AG04449 (cell line): ENCODE measurements around the gene FXYD7.

Source experiments
- CTCF ChIA-PET: fragments of 350-600 bp; formaldehyde crosslinking; extraction: SDS; loops from one replicate; lab custom pipeline; 2021; ENCODE audit warnings: antibody characterized with exemption; lab: Yijun Ruan, JAX
- POLR2A ChIA-PET: fragments of 400-600, 350-600 bp; formaldehyde crosslinking; extraction: SDS; loops from one replicate; lab custom pipeline; 2020; ENCODE audit warnings: antibody characterized with exemption, inconsistent platforms; lab: Yijun Ruan, JAX
- DNase-seq: peaks from one replicate; pipeline ENCODE4 v3.0.0-alpha.2; 2010; ENCODE audit warnings: low read depth, low spot score
- H3K4me3 ChIP-seq: 2 replicates; pipeline ENCODE4 v1.5.1; 2011; ENCODE audit warnings: low read depth, mild to moderate bottlenecking, control low read depth, low read length
- CTCF ChIP-seq: IDR thresholded peaks from one replicate; pipeline ENCODE4 v1.5.1; 2011; ENCODE audit warnings: mild to moderate bottlenecking, moderate library complexity, low read length, control low read depth, inconsistent platforms; ENCODE audit not compliant: insufficient read depth; ENCODE audit errors: missing control alignments

The FXYD7 gene

DNA sequence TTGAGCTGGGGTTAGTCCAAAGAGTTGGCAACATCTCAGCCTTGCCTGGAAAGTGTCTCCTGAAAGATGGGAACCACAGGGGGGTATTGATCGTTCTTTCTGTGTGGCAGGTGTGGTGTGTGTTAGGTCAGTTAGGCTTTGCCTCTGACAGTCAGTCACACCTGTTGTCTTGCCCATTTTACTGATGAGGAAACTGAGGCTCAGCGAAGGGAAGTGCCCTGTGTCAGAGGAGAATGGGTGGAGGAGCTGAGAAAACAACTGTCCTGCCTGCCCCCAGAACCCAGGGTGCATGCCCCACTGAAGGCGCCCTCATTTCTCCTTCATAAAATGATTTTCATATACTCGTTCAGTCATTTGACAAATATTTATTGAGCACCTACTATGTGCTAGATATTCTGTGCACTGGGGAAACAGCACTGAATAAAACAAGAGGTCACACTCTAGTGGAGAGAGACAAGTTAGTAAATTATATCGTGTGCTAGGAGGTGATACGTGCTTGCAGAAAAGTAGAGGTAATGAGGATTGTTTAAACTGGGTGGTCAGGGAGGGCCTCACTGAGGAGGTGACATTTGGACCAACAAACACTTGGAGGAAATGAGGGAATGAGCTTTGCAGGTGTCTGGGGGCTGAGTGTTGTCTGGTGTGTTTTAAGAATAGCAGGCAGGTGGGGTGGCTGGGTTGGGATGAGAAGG lies 13.1 kb downstream of the FXYD7 start:
- no peak for TF ChIP-seq CTCF
- DNase-seq, result no peak
- CTCF ChIA-PET, result interaction anchor here (0.7 to 6.5 kb wide), 2 partner anchors 13 to 63 kb away, joined by 3 to 104 read pairs; partner anchors contain the start of gene FXYD7
- POLR2A ChIA-PET, result no interaction called here
- peak overlapping the region; percentile 89 for H3K4me3 ChIP-seq

GRCh38 chr19:35156673-35157014 lies 13.6 kb downstream of the FXYD7 start:
- TF ChIP-seq CTCF, result no peak
- ChIA-PET POLR2A (interaction anchor here (0.6 kb wide), 1 partner anchor 446 kb away, joined by 3 read pairs; no protein-coding TSS in a partner anchor), CTCF (interaction anchor here (0.6 to 6.5 kb wide), 2 partner anchors 8 to 14 kb away, joined by 3 to 104 read pairs; partner anchors contain the start of gene FXYD7)
- H3K4me3 ChIP-seq, result no peak overlapping the region
- DNase-seq, result no peak

DNA sequence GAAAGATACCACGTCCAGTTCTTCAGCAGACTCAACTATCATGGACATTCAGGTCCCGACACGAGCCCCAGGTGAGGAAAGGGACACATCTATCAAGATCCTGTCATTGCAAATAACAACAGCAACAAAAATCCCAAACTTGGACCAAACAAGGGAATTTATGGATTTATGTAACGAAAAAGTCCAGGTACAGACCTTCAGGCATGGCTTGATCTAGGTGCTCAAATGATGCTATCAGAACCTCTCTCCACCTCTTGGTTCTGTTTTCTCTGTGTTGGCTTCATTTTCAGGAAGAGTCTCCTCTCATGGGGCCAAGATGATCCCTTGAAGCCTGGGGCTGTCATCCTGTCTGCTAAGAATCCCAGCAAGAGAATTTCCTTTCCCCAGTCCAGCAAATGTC lies 14.4 kb downstream of the FXYD7 start:
- POLR2A ChIA-PET, result no interaction called here
- no peak for DNase-seq
- no peak overlapping the region for H3K4me3 ChIP-seq
- TF ChIP-seq CTCF, result no peak
- CTCF ChIA-PET, result interaction anchor here (1.3 kb wide), 1 partner anchor 91 kb away, joined by 3 read pairs; no protein-coding TSS in a partner anchor

- no peak for TF ChIP-seq CTCF
- ChIA-PET CTCF (interaction anchor here (0.8 to 1.6 kb wide), 3 partner anchors 9 to 18 kb away, joined by 3 to 4 read pairs (median 4); no protein-coding TSS in a partner anchor), POLR2A (interaction anchor here (1.3 kb wide), 1 partner anchor 9 kb away, joined by 5 read pairs; no protein-coding TSS in a partner anchor)
- no peak for DNase-seq
- H3K4me3 ChIP-seq, result no peak overlapping the region
Observed at GRCh38 chr19:35159606-35160005, 16.6 kb downstream of the FXYD7 start.

DNA sequence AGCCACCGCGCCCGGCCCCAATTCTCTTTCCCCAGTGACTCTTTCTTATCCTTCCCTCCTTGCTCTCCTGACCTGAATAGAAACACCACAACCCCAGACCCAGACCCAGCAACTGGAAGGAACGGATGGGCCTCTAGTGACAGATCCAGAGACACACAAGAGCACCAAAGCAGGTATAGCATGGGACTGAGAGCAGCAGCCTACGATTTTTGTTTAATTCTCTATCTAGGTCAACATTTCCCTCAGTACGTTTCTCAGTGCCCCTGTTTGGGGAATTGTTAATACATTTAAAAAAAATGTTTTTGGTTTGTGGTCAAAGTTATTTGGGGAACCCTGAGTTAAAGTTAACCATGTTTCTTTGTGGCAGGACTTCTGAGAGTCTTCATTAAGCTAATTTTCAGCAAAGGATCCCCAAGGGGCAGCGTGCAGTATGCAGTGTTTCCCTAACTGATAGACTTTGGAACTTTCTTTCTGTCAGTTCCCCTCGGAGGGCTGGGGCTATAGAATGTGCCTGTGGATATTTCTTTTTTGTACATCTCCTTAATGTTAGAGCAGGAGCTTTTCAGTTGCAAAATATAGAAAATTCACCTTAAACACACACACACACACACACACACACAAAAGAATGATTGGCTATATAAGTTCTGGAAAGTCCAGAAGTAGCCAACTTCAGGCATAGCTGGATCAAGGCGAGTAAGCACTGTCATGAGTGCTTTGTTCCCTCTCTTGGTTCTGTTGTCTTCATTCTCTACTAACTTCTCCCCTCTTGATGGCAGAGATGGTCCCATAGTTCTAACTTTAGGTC lies 17.8 kb downstream of the FXYD7 start:
- no peak overlapping the region for H3K4me3 ChIP-seq
- ChIA-PET POLR2A (interaction anchor here (1.3 kb wide), 1 partner anchor 8 kb away, joined by 5 read pairs; no protein-coding TSS in a partner anchor), CTCF (interaction anchor here (1.1 to 1.3 kb wide), 3 partner anchors 9 to 19 kb away, joined by 3 to 4 read pairs (median 4); partner anchors contain the start of gene FXYD7)
- no peak for DNase-seq
- TF ChIP-seq CTCF, result no peak

GRCh38 chr19:35161434-35161743 lies 18.3 kb downstream of the FXYD7 start:
- no peak for TF ChIP-seq CTCF
- no peak for DNase-seq
- ChIA-PET CTCF (interaction anchor here (1.1 to 3.4 kb wide), 3 partner anchors 8 to 19 kb away, joined by 3 to 13 read pairs (median 4); partner anchors contain the start of genes FXYD5 and FXYD7), POLR2A (no interaction called here)
- H3K4me3 ChIP-seq, result no peak overlapping the region
